Omental fat pad (tissue), 4 donors: ENCODE results near the gene ITPR1. TPM values are rescaled to one million over a fixed set of nuclear protein-coding genes. Genes with fewer than 3 reads are reported as not detected.

Experiments
- ATAC-seq: fragments of 150-250 bp; one replicate; pipeline ENCODE4 v1.9.1; 2016; ENCODE audit warnings: mild to moderate bottlenecking, moderate library complexity; ENCODE audit not compliant: low FRiP score
- DNase-seq: peaks from one replicate; pipeline ENCODE4 v3.0.0-alpha.2; 2019; ENCODE audit warnings: low spot score
- CTCF ChIP-seq, 3 donors: fragments of 450-650 bp; IDR thresholded peaks; one replicate each; pipeline ENCODE4 v1.5.1; 2016 to 2017; ENCODE audit warnings: antibody characterized with exemption in 3 of 3, mild to moderate bottlenecking in 3 of 3, moderate library complexity in 2 of 3
- total RNA-seq, 4 donors: library from RNA; depleted of rRNA; stranded (reverse); fragments of >200 nt; gene quantifications; one replicate each; pipeline ENCODE4 v1.1.0, GENCODE V29; 2016

The ITPR1 gene
- total RNA-seq, 4 donors from 2014 or later = 38.3 to 58.5 (median 41.3) TPM

GRCh38 chr3:4862973-4863372, 369.8 kb downstream of the ITPR1 start:
- TF ChIP-seq CTCF (IDR thresholded peaks at IDR 0.05) = no peak
- DNase-seq (no peak), ATAC-seq (no peak)

DNA sequence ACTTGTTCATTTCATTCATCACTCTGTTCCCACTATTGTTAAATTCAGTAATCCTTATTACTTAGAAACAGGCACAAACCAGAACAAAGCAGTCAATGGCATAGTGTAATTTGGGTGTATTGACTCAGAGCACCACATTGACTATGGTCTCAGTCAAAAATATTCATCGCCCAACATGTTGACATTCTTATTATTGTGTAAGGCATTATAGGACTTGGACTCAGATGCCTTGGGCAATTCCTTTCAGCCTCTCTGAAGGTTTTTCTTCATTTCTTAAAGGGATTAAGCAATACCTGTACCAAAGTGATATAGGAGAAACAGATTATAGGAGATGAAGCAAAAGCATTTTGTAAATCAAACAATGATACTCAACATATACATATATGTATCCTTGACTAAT, 371.4 kb downstream of the ITPR1 start:
- TF ChIP-seq CTCF (IDR thresholded peaks at IDR 0.05) = no peak
- ATAC-seq (no peak), DNase-seq (no peak)

- TF ChIP-seq CTCF (IDR thresholded peaks at IDR 0.05) = no peak
- no peak for ATAC-seq
- DNase-seq = no peak
Observed at GRCh38 chr3:4865714-4866113, 372.6 kb downstream of the ITPR1 start.

DNA sequence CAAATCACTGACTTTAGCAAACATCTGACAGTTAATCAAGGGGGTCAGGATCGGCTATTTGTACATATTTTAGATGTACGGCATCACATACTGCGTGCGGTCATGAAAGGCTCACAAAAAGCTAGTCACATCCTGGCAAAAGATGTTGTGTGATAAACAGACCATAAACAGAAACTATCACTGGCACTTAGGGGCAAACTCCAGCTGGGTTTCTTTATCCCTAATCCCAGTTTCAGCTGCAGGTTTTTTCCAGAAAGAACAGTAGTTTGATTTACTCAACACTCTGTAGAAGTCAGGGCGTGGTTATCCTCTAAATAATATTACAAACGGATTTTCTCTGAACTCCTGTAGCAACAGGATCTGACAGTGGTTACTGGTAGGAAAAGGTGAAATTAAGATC, 373.7 kb downstream of the ITPR1 start:
- DNase-seq (no peak), ATAC-seq (no peak)
- TF ChIP-seq CTCF (IDR thresholded peaks at IDR 0.05) = no peak

GRCh38 chr3:4877173-4877787, 384.1 kb downstream of the ITPR1 start:
- ATAC-seq (no peak), DNase-seq (no peak)
- TF ChIP-seq CTCF (IDR thresholded peaks at IDR 0.05) = no peak

- DNase-seq (no peak), ATAC-seq (no peak)
- no peak for TF ChIP-seq CTCF (IDR thresholded peaks at IDR 0.05)
Observed at GRCh38 chr3:4880850-4881249, 387.7 kb downstream of the ITPR1 start.

DNA sequence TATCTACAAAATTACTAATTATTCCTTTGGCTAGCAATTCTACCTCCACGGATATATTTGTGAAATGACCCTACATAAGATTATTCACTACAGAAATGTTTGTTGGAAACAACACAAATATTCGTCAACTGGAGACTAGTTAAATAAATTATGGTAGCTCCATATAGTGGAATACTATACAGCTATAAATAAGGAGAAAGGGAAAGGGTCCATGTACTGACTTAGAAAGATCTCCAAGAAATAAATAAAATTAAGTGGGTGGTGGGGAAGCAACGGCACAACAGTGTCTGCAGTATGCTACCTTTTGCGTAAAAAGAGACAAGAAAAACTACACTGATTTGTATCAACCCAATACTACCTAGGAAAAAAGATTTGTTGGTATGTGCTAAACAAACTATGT, 389.4 kb downstream of the ITPR1 start:
- TF ChIP-seq CTCF (IDR thresholded peaks at IDR 0.05) = no peak
- DNase-seq (no peak), ATAC-seq (no peak)
